CD4-positive, alpha-beta T cell treated with Interleukin-21 for 1 hour (primary cell): ENCODE measurements around the gene PDAP1.

Experiments used
- DNase-seq: peaks from one replicate; pipeline ENCODE4 v3.0.0-alpha.2; 2020

Gene PDAP1

GRCh38 chr7:99424932-99425730 is 16.7 kb upstream of the PDAP1 start:
- DNase-seq: no peak

GRCh38 chr7:99422625-99423024 is 14.2 kb upstream of the PDAP1 start:
- DNase-seq: no peak

DNA sequence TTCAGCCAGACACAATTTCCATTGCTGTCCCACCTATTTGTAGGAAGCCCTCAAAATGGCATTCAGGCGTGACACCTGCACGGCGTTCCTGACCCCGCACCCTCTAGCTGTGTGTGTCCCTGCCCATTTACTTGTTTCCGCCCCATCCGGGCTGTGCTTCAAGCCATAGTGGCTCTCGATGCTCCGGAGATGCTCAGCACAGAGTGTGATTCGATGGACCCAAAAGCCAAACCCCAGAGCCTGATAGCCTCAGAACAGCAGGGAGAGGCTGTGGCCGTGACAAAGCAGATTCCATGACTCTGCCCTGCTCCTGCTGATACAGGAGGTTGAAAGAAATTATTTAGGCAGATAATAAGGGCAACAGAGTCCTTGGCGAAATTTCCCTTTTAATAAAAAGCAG is 13.8 kb upstream of the PDAP1 start:
- no peak for DNase-seq

DNA sequence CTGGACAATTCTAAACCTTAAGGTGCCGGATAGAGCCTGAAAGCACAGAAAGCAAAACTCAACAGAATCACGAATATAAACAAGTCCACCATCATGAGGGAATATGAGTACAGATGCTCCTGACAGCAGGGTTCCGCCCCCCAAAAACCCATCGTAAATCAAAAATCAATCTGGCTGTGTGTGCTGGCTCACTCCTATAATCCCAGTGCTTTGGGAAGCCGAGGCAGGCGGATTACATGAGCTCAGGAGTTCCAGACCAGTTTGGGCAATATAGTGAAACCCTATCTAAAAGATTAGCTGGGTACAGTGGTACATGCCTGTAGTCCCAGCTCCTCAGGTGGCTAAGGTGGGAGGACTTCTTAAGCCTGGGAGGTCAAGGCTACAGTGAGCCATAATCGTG is 12.6 kb upstream of the PDAP1 start:
- DNase-seq: no peak

DNA sequence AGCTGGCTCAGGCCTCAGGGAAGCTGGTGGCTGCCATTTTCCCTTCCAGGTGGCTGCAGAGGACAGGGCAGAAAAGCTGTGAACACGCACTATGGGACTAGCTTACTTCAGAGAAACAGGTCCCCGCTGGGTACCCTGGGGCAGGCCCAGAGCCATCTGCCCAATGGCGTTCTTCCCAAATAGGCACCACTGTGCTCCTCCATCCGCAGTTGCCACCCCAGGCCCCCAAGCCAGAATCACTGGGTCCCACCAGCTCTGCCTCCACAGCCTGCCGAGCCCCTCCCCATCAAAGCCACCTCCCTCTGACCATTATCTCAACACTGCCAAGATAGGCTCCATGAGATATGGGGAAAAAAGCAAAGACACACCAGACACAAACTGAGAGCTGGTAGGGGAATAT is 11.8 kb upstream of the PDAP1 start:
- no peak for DNase-seq

DNA sequence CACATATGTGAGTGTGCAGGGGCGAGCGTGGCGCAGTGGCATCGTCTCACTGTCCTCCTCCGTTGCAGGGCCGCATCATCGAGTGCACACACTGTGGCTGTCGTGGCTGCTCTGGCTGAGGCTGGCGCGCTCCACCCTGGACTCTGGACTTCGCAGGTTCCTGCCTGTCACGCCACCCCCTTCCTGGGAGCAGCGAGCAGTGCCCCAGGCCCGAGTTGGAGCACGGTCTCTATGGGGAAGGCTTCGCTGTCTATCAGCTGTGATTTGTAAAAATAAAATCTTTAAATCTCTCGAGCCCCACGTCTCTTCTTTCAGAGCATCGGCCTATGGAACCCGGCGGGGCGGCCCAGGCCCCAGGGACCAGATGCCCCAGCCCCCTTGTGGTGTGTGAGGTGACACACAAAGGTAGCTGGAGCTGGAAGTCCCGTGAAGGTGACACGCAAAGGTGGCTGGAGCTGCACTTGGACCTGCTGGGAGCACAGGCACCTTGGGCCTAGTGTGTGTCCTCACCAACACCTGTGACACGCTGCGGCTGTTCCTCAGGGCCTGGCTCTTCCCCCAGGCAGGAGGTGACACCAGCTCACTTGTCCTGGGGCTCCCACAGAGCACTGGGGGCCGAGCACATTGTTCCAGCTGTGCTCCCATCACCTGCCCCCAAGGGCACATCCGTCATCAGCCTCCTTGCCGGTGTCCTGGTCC is 11.1 kb upstream of the PDAP1 start:
- DNase-seq: no peak

GRCh38 chr7:99418260-99418659 is 9.9 kb upstream of the PDAP1 start:
- DNase-seq: no peak

DNA sequence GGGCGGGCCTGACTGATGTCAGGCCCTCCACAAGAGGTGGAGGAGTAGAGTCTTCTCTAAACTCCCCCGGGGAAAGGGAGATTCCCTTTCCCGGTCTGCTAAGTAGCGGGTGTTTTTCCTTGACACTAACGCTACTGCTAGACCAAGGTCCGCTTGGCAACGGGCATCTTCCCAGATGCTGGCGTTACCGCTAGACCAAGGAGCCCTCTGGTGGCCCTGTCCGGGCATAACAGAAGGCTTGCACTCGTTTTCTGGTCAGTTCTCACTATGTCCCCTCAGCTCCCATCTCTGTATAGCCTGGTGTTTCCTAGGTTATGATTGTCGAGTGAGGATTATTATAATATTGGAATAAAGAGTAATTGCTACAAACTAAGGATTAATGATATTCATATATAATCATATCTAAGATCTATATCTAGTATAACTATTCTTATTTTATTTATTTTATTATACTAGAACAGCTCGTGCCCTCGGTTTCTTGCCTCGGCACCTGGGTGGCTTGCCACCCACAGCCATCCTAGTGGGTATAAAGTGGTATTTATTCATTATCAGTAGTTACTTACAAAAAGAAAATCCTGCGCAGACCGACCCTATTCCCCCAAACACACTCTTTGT is 7.2 kb upstream of the PDAP1 start:
- peak; percentile 34 for DNase-seq

GRCh38 chr7:99410635-99411034 is 2.2 kb upstream of the PDAP1 start:
- no peak for DNase-seq

- peak; percentile 29 for DNase-seq
Measured at GRCh38 chr7:99409806-99410205, 1.4 kb upstream of the PDAP1 start.

GRCh38 chr7:99409192-99409572 is 785 bp upstream of the PDAP1 start:
- DNase-seq: peak; percentile 29

DNA sequence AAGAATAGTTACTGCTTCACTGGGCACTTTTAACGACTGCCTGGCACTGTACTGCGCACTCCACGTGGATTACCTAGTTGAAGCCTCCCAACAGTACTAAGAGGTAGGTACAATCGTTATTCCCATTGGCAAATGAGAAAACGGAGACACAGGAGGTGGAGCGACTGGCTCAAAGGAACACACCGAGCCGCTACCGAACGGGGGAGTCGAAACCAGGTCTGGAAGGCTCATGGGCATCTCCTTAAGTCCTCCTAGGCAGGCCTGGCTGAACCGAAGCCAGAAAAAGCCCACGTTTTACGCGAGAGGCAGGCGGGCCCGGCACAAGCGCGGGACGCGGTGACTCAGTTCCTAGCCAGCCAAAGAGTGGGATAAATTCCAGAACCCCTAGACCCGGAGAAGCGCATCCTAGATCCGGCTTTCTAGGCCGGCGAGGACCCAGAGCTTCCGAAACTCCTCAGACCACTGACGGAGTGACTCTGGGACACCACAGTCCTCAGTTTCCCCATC is 472 bp downstream of the PDAP1 start:
- DNase-seq: peak; percentile 35

GRCh38 chr7:99406557-99406956 is 1.8 kb downstream of the PDAP1 start:
- DNase-seq: no peak

- no peak for DNase-seq
Measured at GRCh38 chr7:99404977-99405320, 3.4 kb downstream of the PDAP1 start.

GRCh38 chr7:99404235-99404976 is 4.0 kb downstream of the PDAP1 start:
- DNase-seq: no peak

GRCh38 chr7:99403764-99404163 is 4.6 kb downstream of the PDAP1 start:
- no peak for DNase-seq

DNA sequence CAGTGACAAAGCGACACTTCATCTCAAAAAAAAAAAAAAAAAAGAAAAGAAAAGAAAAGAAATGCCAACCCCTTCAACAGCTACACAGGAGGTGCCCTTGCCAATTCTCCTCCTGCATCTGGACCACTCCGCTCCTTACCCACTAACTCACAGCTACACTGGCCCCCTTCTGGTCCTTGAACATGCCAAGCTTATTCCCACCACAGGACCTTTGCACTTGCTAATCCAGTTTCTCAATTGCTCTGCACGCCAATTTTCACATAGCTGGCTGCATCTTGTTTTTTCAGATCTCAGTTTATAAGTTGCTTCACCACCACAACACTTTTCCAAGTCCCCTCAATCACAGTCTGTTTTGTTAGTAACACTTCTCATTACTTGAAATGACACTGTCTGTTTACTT is 5.5 kb downstream of the PDAP1 start:
- DNase-seq: no peak

DNA sequence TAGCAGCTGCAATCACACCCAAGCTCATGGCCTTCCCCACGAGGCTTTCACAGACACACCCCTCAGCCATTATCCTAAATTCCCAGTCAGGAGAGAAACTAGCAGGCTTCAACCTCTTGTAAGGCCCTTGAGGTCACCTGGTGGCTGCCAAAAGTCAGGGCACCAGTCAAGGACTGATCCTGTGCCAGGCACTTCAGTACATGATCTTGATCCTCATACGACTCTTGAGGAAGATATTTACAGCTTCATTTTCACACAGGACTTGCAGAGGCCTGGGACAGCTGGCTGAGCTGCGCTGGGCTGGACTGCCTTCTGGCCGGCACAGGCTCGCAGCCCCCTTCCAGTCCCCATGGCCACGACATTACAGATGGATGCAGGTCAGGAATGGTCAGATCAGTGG is 8.8 kb downstream of the PDAP1 start:
- DNase-seq: no peak

DNA sequence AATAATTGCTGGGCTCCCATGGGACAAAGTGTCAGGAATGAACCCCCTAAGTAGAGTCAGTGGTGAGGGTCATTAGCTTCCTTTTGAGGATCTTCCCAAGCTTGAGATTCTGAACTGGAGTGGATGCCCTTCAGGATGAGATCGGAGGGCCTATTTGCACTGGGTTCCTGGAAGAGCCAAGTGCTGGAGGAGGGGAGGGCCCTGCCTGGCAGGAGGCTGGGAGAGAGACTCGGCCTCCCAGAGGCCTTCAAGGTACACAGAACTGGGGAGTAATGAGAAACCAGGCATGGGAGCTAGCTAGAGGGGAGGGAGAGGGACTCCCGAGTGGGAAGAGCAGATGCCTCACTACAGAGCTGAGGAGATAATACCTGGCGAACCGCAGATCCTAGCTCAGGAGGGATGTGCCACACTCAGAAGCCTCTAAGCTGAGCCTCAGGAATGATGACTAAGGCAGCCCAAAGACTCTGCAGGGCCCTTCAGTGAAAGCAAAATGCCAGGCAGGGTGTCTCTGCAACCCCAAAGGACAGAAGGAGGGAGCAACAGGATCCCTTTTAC is 9.4 kb downstream of the PDAP1 start:
- no peak for DNase-seq

GRCh38 chr7:99397297-99397983 is 11.0 kb downstream of the PDAP1 start:
- no peak for DNase-seq

- no peak for DNase-seq
Measured at GRCh38 chr7:99396418-99397296, 11.7 kb downstream of the PDAP1 start.
